Activated CD8-positive, alpha-beta T cell treated with anti-CD3 and anti-CD28 coated beads for 36 hours (primary cell): Measurements from ENCODE around the gene SNRNP70. TPM values are rescaled to one million over a fixed set of nuclear protein-coding genes. Genes with fewer than 3 reads are reported as not detected.

Experiments
- ATAC-seq: fragments of 200-7000 bp; cut with Tn5 transposase; one replicate; pipeline ENCODE4 v1.10.0; 2021; ENCODE audit warnings: mild to moderate bottlenecking, moderate library complexity
- CTCF ChIA-PET: fragments of 350-600 bp; sonication (Branson Sonifier 250); formaldehyde crosslinking; loops from one replicate; lab custom pipeline; 2021; ENCODE audit warnings: antibody characterized with exemption; lab: Charles Lee
- POLR2A ChIA-PET: fragments of 350-600 bp; sonication (Branson Sonifier 250); formaldehyde crosslinking; loops from one replicate; lab custom pipeline; 2021; ENCODE audit warnings: antibody characterized with exemption; lab: Charles Lee
- DNase-seq: peaks from one replicate; pipeline ENCODE4 v3.0.0-alpha.2; 2020
- H3K27ac Mint-ChIP-seq: one replicate; pipeline ENCODE4 v1.8.0; 2021; ENCODE audit warnings: mild to moderate bottlenecking, mixed read lengths
- H3K27me3 Mint-ChIP-seq: one replicate; pipeline ENCODE4 v1.8.0; 2021; ENCODE audit warnings: mixed read lengths
- H3K36me3 Mint-ChIP-seq: one replicate; pipeline ENCODE4 v1.8.0; 2021; ENCODE audit warnings: low read depth, mixed read lengths
- H3K4me1 Mint-ChIP-seq: one replicate; pipeline ENCODE4 v1.8.0; 2021; ENCODE audit warnings: low read depth, mixed read lengths
- H3K4me3 Mint-ChIP-seq: one replicate; pipeline ENCODE4 v1.8.0; 2021; ENCODE audit warnings: mild to moderate bottlenecking, moderate library complexity, mixed read lengths
- H3K9me3 Mint-ChIP-seq: one replicate; pipeline ENCODE4 v1.8.0; 2021; ENCODE audit warnings: mixed read lengths
- CTCF ChIP-seq: fragments of 200-600 bp; IDR thresholded peaks from one replicate; pipeline ENCODE4 v1.8.0; 2022; ENCODE audit warnings: antibody characterized with exemption, mild to moderate bottlenecking
- intact Hi-C: fragments of 100-400 bp; cut with micrococcal nuclease; formaldehyde crosslinking; loops from one replicate; pipeline ENCODE4 v1.10.0; 2022
- total RNA-seq, 2 experiments: library from RNA; stranded (reverse); gene quantifications; one replicate each; pipeline ENCODE4 v1.2.3, GENCODE V29; 2021

SNRNP70 gene
- total RNA-seq, 2 experiments from 2014 or later: 187 to 188 TPM

- ChIA-PET POLR2A (interaction anchor here (0.9 to 1.6 kb wide), 2 partner anchors 14 to 15 kb away, joined by 3 to 7 read pairs; no protein-coding TSS in a partner anchor), CTCF (interaction anchor here (0.8 to 7.0 kb wide), 4 partner anchors 12 to 92 kb away, joined by 4 to 35 read pairs (median 8); partner anchors contain the start of gene LIN7B)
- Mint-ChIP-seq H3K27me3 (peaks cover 4% of the 10 kb centered on the region), H3K4me3 (peak overlapping the region; percentile 49), H3K4me1 (peaks cover 11% of the 10 kb centered on the region), H3K9me3 (no peaks in the 10 kb centered on the region), H3K27ac (no peak overlapping the region), H3K36me3 (peaks cover 1% of the 10 kb centered on the region)
- intact Hi-C loops: no loop called here
- DNase-seq: peak; percentile 73
- no peak for TF ChIP-seq CTCF
- peak; percentile 78 for ATAC-seq
Measured at GRCh38 chr19:49133621-49134454, 48.6 kb downstream of the SNRNP70 start.

- CTCF ChIA-PET: interaction anchor here (7.0 kb wide), 1 partner anchor 10 kb away, joined by 35 read pairs; no protein-coding TSS in a partner anchor
- POLR2A ChIA-PET: no interaction called here
- DNase-seq: no peak
- Mint-ChIP-seq H3K9me3 (no peaks in the 10 kb centered on the region), H3K4me1 (peaks cover 9% of the 10 kb centered on the region), H3K36me3 (no peaks in the 10 kb centered on the region), H3K27me3 (peaks cover 4% of the 10 kb centered on the region), H3K4me3 (no peak overlapping the region), H3K27ac (no peak overlapping the region)
- no peak for ATAC-seq
- TF ChIP-seq CTCF: no peak
- intact Hi-C loops: no loop called here
Measured at GRCh38 chr19:49135686-49136085, 50.4 kb downstream of the SNRNP70 start.

- intact Hi-C loops: no loop called here
- DNase-seq (no peak), ATAC-seq (no peak)
- TF ChIP-seq CTCF: no peak
- no peak overlapping the region for H3K27ac Mint-ChIP-seq
- no peaks in the 10 kb centered on the region for H3K36me3 Mint-ChIP-seq
- peaks cover 9% of the 10 kb centered on the region for H3K4me1 Mint-ChIP-seq
- H3K9me3 Mint-ChIP-seq: no peaks in the 10 kb centered on the region
- no peak overlapping the region for H3K4me3 Mint-ChIP-seq
- peaks cover 7% of the 10 kb centered on the region for H3K27me3 Mint-ChIP-seq
- ChIA-PET CTCF (interaction anchor here (1.1 kb wide), 1 partner anchor 39 kb away, joined by 4 read pairs; no protein-coding TSS in a partner anchor), POLR2A (no interaction called here)
Measured at GRCh38 chr19:49136771-49137171, 51.5 kb downstream of the SNRNP70 start.

GRCh38 chr19:49140951-49141350 is 55.7 kb downstream of the SNRNP70 start:
- POLR2A ChIA-PET: no interaction called here
- intact Hi-C loops: no loop called here
- no peak for DNase-seq
- Mint-ChIP-seq H3K9me3 (no peaks in the 10 kb centered on the region), H3K4me1 (peaks cover 10% of the 10 kb centered on the region), H3K36me3 (no peaks in the 10 kb centered on the region), H3K27me3 (peaks cover 19% of the 10 kb centered on the region), H3K4me3 (no peak overlapping the region), H3K27ac (no peak overlapping the region)
- CTCF ChIA-PET: interaction anchor here (0.7 to 1.2 kb wide), 3 partner anchors 34 to 58 kb away, joined by 3 to 4 read pairs (median 3); no protein-coding TSS in a partner anchor
- TF ChIP-seq CTCF: no peak
- ATAC-seq: no peak

- intact Hi-C loops: no loop called here
- Mint-ChIP-seq H3K27ac (no peak overlapping the region), H3K27me3 (peaks cover 21% of the 10 kb centered on the region), H3K4me3 (no peak overlapping the region), H3K4me1 (peaks cover 10% of the 10 kb centered on the region), H3K9me3 (no peaks in the 10 kb centered on the region), H3K36me3 (no peaks in the 10 kb centered on the region)
- ATAC-seq (no peak), DNase-seq (no peak)
- TF ChIP-seq CTCF: no peak
- ChIA-PET CTCF (interaction anchor here (0.7 to 1.2 kb wide), 3 partner anchors 35 to 58 kb away, joined by 3 to 4 read pairs (median 3); no protein-coding TSS in a partner anchor), POLR2A (no interaction called here)
Measured at GRCh38 chr19:49141352-49141751, 56.1 kb downstream of the SNRNP70 start.
